ENCODE results near the gene PGAP3. TPM values are rescaled to one million over a fixed set of nuclear protein-coding genes. Genes with fewer than 3 reads are reported as not detected.

Gene PGAP3
- polyA plus RNA-seq, 3 donors from 2014 or later: 24.0 to 47.1 (median 37.8) TPM

DNA sequence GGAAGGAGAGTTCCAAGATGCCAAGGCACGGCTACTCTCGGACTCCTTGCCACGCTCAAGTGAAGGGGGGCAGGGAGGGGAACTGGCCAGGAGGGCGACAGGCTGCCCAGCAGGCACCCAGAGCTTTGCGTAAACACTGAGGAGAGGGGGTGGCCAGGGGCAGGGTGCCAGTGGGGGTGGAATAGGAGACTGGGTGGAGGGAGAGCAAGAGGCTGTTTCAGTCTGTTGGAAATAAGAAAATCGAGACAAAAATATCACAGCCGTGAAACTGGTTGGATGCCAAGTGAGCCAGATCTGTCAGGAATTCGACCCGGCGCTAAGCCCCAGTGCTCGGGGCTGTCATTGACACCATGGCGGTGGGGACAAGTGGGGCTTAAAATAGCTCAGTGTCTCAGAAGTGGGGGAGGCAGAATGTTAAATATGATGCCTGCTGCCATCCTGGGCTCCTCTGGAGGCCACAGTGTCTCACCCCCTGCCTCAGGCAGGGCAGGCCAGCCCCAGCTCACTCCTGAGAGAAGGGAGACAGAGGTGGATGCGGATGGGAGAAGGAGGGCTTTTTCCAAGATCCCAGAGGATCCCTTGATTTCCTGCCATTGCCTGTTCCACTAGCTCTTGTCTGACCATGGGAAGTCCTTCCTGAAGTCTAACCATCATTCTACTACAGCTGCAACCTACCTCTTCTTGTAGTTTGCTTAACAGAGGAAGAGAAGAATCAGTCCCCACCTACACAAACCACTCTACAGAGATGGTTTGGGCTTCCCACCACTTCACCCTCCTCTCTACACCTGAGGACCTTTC lies 10.1 kb downstream of the PGAP3 start:
- DNase-seq: no peak
- Mint-ChIP-seq H3K4me3 (peak overlapping the region in 4 of 5 donors; percentile 29 to 81 (median 66)), H3K36me3 (peaks cover 0 to 9% (median 0%) of the 10 kb centered on the region in 3 donors), H3K27ac (peak overlapping the region; percentile 91 to 98 (median 96)), H3K4me1 (peaks cover 63 to 66% of the 10 kb centered on the region in 2 donors), H3K9me3 (no peaks in the 10 kb centered on the region), H3K27me3 (ENCODE audit: low read depth in 3 of 3) (peaks cover 2 to 8% (median 3%) of the 10 kb centered on the region in 3 donors)

DNA sequence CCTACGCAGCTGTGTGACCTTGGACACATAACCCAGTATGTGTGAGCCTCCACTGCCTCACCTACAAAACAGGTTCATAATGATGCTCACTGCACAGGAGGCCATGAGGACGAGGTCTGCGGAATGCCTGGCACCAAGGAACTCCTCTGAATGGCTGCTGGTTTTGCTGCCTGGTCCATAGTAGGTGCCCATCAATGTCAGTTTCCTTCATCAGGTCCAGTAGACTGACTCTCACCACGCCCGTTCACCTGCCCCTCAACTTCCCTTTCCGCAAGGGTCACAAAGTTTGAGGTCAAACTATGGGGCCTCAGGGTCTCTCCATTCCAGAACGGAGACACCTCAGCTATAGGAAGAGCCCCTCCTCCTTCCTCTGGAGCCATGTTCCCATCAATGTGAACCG lies 10.8 kb downstream of the PGAP3 start:
- Mint-ChIP-seq H3K36me3 (peaks cover 0 to 6% (median 0%) of the 10 kb centered on the region in 3 donors), H3K4me3 (peak overlapping the region; percentile 39 to 81 (median 69)), H3K27me3 (ENCODE audit: low read depth in 3 of 3) (peaks cover 2 to 8% (median 3%) of the 10 kb centered on the region in 3 donors), H3K4me1 (peaks cover 63 to 68% of the 10 kb centered on the region in 2 donors), H3K9me3 (no peaks in the 10 kb centered on the region), H3K27ac (peak overlapping the region; percentile 91 to 98 (median 96))
- DNase-seq: no peak

DNA sequence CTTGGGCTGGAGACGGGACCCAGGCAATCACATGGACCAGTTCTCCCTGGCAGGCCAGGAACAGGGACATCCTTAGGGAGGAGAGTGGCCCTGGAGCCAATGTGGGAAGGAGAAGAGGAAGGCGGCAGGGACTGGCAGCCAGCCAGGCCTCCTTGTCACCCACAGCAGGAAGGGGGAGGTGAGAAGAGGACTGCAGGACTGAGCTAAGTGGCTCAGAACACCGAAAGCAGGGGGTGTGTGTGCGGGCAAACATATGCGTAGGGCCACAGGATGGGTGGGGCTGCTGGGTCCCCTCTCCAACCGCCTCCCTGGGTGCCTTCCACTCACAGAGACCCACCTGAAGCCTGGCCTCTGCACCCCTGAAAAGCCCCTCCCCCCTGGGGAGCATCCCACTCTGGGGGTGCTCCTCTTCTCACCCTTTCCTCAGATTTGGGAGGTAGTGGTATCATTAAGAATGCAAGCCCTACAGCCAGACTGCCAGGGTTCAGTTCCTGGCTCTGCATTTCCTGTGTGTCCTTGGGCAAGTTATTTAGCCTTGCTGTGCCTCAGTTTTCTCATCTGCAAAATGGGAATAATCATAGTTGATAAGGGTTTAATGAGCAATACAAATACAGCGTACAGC lies 11.5 kb downstream of the PGAP3 start:
- Mint-ChIP-seq H3K27me3 (ENCODE audit: low read depth in 3 of 3) (peaks cover 2 to 8% (median 3%) of the 10 kb centered on the region in 3 donors), H3K4me1 (peaks cover 62 to 68% of the 10 kb centered on the region in 2 donors)
- DNase-seq: peak; percentile 80 to 83 (median 82)

DNA sequence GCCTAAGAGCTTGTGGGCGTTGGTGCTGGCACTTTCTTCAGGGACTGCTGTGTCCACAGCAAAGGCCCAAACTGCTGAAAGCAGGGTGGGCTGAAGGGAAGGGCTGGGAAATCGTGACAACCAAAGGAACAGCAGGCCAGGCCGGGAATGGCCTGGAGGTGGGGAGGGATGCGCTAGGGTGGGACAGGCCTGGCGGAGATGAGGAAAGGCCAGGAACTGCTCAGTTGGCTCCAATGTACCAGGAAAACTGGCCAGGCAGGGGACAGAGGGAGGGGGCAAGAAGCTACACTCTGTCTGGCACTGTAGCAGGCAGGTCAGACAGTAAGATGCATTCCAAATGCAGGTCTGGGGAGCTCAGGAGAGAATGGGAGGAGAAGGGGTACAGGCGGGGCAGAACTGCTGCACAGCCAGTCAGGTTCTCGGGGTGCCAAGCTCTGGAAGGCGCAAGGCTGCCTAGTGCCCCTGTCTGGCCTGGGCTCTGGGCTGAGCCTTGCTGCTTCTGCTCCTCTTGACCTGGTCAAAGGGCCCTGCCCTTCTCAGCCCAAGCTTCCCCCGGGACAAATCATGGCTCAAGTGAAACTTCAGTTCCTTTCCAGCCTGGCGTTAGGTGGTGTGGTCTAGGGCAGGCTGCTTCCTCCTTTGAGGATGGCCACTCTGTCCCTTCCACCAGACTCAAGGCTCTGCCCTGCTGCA lies 12.3 kb downstream of the PGAP3 start:
- H3K4me1 Mint-ChIP-seq: peaks cover 55 to 62% of the 10 kb centered on the region in 2 donors
- H3K27me3 Mint-ChIP-seq (ENCODE audit: low read depth in 3 of 3): peaks cover 2 to 6% (median 3%) of the 10 kb centered on the region in 3 donors
- H3K9me3 Mint-ChIP-seq: no peaks in the 10 kb centered on the region
- peak overlapping the region; percentile 91 to 98 (median 96) for H3K27ac Mint-ChIP-seq
- H3K4me3 Mint-ChIP-seq: peak overlapping the region; percentile 62 to 81 (median 70)
- no peak for DNase-seq
- H3K36me3 Mint-ChIP-seq: peaks cover 0 to 4% (median 0%) of the 10 kb centered on the region in 3 donors

More for the DNA sequence above, 11.5 kb downstream of the PGAP3 start:
- Mint-ChIP-seq H3K27ac (peak overlapping the region; percentile 91 to 98 (median 96)), H3K9me3 (no peaks in the 10 kb centered on the region), H3K36me3 (peaks cover 0 to 6% (median 0%) of the 10 kb centered on the region in 3 donors), H3K4me3 (peak overlapping the region; percentile 62 to 81 (median 70))

DNA sequence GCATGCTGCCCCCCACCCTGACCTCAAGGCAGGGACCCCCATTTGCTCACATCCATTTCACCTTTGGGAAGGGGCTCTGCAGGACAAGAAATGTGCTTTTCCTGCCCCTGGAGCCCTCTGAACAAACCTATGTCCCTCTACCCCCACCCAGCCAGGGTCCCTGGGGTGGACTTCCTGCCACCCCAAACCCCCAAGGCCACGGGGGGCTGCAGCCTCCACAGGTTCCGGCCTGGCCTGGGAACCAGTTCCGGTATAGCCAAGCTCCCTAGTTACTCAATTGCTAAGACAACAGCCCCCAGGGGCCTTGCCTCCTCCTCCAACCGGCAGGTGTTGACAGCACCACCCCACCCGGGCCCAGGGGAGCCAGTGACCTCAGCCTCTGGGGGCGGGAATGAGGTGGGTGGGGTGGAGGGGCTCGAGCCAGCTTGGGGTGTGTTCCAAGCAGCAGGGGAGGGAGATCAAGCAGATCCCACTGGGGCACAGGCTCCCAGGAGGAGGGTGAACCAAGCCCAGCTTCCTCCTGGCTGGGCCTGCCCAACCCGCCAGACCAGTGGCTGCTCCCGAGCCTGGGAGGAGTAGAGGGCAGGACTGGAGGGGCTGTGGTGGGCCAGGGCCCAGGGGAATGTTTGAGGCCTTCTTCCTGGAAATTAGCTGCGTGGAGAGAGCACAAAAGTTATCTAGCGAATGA lies 13.0 kb downstream of the PGAP3 start:
- DNase-seq: no peak
- H3K36me3 Mint-ChIP-seq: no peaks in the 10 kb centered on the region
- H3K9me3 Mint-ChIP-seq: no peaks in the 10 kb centered on the region
- peak overlapping the region; percentile 91 to 98 (median 96) for H3K27ac Mint-ChIP-seq
- peaks cover 48 to 57% of the 10 kb centered on the region in 2 donors for H3K4me1 Mint-ChIP-seq
- peak overlapping the region in 3 of 5 donors; percentile 17 to 62 (median 43) for H3K4me3 Mint-ChIP-seq
- H3K27me3 Mint-ChIP-seq (ENCODE audit: low read depth in 3 of 3): peaks cover under 1 to 4% (median under 1%) of the 10 kb centered on the region in 3 donors

DNA sequence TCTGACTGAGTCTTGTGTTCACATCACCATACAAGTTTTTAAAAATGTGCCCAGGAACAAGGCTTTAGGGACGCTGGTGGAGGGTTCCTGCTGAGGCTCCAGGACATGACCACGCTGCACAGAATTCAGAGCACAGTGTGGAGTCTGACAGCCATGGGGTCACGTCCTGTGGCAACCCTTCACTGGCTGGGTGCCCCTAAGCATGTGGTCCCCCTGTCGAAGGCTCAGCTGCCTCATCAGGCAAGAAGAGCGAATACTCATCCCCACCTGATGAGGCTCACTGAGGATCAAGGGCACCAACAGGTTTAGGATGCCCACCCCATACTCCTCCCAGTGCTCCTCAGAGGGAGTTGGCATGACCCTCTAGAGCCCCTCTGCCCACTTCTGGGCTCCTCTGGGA lies 13.7 kb downstream of the PGAP3 start:
- no peaks in the 10 kb centered on the region for H3K9me3 Mint-ChIP-seq
- H3K27me3 Mint-ChIP-seq (ENCODE audit: low read depth in 3 of 3): peaks cover 0 to 6% (median 0%) of the 10 kb centered on the region in 3 donors
- DNase-seq: no peak
- H3K4me1 Mint-ChIP-seq: peaks cover 41 to 52% of the 10 kb centered on the region in 2 donors
- no peaks in the 10 kb centered on the region for H3K36me3 Mint-ChIP-seq
- peak overlapping the region in 1 of 6 donors; percentile 35 for H3K27ac Mint-ChIP-seq
- H3K4me3 Mint-ChIP-seq: no peak overlapping the region

DNA sequence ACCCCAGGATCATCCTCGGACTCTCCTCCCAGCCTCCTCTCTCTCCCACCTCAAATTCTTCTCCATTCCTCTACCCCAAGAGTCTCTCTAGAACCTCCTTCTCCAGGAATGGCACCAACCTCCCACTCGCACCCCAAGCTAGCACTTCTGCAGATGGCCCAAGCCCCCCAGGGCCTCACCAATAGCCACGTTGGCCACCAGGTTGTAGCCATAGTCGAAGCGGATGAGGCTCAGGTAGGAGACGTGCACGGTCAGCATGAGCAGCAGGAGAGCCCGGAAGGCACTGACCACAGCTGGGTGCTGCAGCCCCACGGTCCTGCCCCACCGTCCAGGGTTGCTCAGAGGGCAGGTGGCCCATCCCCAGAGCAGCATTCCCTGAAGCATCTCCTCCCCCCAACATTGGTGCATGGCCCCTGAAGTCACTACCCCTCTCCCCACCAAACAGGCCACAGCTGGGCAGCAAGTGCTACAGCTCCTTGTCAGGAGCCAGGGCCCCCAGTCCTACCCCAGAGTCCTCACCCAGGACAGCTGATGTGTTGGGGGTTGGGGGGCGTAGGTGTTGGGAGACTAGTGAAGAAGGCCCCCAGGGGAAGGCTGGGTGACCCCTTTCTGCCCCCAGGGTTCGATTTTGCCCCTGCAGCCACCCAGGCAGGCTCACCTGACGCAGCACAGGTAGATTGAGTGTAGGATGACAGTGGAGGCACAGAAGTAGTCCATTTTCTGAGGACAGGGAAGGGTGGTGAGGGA lies 14.3 kb downstream of the PGAP3 start:
- peaks cover 39 to 49% of the 10 kb centered on the region in 2 donors for H3K4me1 Mint-ChIP-seq
- no peaks in the 10 kb centered on the region for H3K36me3 Mint-ChIP-seq
- DNase-seq: no peak
- H3K9me3 Mint-ChIP-seq: no peaks in the 10 kb centered on the region
- H3K4me3 Mint-ChIP-seq: no peak overlapping the region
- H3K27ac Mint-ChIP-seq: peak overlapping the region in 3 of 6 donors; percentile 35 to 59 (median 35)
- peaks cover 0 to 10% (median 0%) of the 10 kb centered on the region in 3 donors for H3K27me3 Mint-ChIP-seq (ENCODE audit: low read depth in 3 of 3)

DNA sequence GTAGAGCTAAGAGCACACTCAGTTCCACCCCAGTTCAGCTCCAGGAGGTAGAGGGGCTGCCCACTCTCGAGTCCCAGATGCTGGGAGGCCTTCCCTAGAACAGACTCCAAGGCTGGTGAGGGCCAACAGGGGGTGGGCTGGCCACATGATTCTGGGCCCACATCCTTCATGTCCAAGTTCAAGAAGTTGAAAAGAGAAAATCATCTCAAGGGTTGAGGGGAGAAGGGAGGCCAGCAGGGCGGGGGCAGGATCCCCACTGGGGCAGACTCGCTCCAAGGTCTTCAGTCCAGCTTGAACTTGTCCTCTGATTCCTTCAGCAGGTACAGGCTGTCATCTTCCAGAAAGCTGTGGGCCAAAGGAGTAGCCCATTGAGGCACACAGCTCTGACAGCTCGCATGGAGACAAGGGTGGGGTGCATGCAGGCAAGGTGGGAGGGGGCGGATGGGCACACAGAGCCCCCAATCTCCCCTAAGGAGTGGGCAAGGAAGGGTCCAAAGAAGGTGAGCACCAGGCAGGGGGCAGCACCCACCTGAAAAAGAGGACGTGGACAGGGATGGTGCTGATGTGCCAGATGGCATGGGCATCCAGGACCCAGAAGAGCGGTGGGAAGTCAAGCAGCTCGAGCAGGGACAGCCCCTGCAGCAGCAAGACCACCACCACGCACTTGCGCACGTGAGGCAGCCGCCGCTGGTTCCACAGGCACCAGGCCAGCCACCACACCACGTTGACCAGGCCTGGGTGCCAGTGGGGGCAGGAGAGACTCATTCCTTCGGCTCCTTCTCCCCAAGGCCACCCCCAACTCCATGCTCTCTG lies 15.1 kb downstream of the PGAP3 start:
- Mint-ChIP-seq H3K9me3 (no peaks in the 10 kb centered on the region), H3K4me1 (peaks cover 34 to 43% of the 10 kb centered on the region in 2 donors), H3K4me3 (no peak overlapping the region), H3K27me3 (ENCODE audit: low read depth in 3 of 3) (peaks cover 0 to 10% (median 0%) of the 10 kb centered on the region in 3 donors), H3K27ac (peak overlapping the region in 3 of 6 donors; percentile 39 to 59 (median 49)), H3K36me3 (no peaks in the 10 kb centered on the region)
- DNase-seq: no peak

DNA sequence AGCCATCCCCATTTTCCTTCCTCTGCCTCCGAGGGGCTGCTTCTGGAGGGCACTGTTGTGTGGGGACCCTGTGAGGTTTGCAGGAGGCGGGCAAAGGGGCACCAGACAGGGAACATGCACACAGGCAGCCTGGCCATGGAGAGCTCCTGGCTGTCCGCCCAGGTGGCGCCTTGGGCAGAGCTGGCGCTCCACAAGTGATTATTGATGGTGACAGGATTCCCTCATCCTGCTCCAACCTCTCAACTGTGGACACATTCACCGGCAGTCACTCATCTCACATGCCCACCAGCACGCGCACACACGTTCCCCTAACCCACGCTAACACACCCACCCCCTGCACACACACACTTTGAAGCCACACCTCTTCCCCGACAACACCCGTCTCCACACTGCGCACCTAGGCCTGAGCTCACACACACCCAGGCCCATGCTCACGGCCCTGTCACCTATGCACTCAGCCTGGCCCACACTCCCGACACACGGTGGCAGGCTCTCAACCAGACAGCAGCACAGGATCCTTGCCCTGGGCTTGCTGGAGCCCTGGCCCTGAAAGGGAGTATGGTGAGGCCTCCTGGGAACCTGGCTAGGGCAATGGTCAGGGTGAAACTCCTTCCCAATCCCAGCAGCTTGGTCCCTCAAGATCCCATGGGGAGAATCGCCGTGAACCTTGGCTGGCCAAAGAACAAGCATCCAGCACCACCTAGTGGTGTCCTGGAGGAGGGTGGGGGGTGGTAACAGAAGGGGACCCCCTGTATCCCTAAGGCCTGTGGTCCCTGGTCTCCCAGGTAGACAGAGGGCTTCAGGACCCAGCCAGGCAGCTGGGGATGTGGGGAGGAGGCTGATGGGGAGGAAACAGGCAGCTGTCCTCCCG lies 16.0 kb downstream of the PGAP3 start:
- Mint-ChIP-seq H3K4me3 (no peak overlapping the region), H3K27me3 (ENCODE audit: low read depth in 3 of 3) (peaks cover 0 to 10% (median 0%) of the 10 kb centered on the region in 3 donors), H3K9me3 (no peaks in the 10 kb centered on the region), H3K36me3 (no peaks in the 10 kb centered on the region), H3K27ac (peak overlapping the region in 3 of 6 donors; percentile 37 to 49 (median 39)), H3K4me1 (peaks cover 26 to 34% of the 10 kb centered on the region in 2 donors)
- no peak for DNase-seq

DNA sequence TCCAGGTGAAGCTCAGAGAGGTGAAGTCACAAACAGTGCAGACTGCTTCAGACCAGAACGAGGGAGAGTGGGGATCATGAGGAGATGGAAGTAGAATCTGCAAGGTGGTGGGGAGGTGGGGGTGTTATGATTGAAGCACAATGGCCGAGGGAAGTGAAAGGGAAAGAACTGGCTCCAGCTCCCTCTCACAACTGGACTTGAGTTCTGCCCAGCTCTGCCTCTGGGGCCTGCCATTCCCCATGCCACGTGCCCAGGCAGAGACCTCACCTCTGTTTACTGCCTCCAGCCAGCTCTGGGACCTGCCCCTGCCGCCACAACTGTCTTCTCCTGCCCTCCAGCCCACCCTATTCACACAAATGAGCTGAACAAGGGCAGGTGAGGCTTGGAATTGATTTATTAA lies 17.1 kb downstream of the PGAP3 start:
- Mint-ChIP-seq H3K27me3 (ENCODE audit: low read depth in 3 of 3) (peaks cover 0 to 10% (median 0%) of the 10 kb centered on the region in 3 donors), H3K36me3 (no peaks in the 10 kb centered on the region), H3K9me3 (no peaks in the 10 kb centered on the region), H3K4me1 (peaks cover 14 to 23% of the 10 kb centered on the region in 2 donors), H3K27ac (no peak overlapping the region), H3K4me3 (no peak overlapping the region)
- DNase-seq: no peak
